T-helper 17 cell (primary cell): ENCODE results near the gene AQP2. TPM values are rescaled to one million over a fixed set of nuclear protein-coding genes. Genes with fewer than 3 reads are reported as not detected.

Experiments
- ATAC-seq: fragments of 150-1000 bp; cut with Tn5 transposase; 2 replicates; pipeline ENCODE4 v1.10.0; 2021; ENCODE audit warnings: mild to moderate bottlenecking, moderate library complexity
- DNase-seq, 3 donors: peaks; one replicate each; pipeline versions ENCODE4 v3.0.0 to v3.0.0-alpha.2; 2020 to 2021
- H3K9me3 ChIP-seq: one replicate; pipeline ENCODE4 v1.7.0; 2013; ENCODE audit warnings: low read length, mild to moderate bottlenecking; ENCODE audit not compliant: control insufficient read depth, poor library complexity, severe bottlenecking
- H3K27ac Mint-ChIP-seq: one replicate; pipeline ENCODE4 v1.8.0; 2022; ENCODE audit warnings: mild to moderate bottlenecking, moderate library complexity, mixed read lengths
- H3K27me3 Mint-ChIP-seq: one replicate; pipeline ENCODE4 v1.8.0; 2022; ENCODE audit warnings: mixed read lengths
- H3K36me3 Mint-ChIP-seq: one replicate; pipeline ENCODE4 v1.8.0; 2022; ENCODE audit warnings: low read depth, mixed read lengths
- H3K4me1 Mint-ChIP-seq: one replicate; pipeline ENCODE4 v1.8.0; 2022; ENCODE audit warnings: mild to moderate bottlenecking, mixed read lengths
- H3K4me3 Mint-ChIP-seq: one replicate; pipeline ENCODE4 v1.8.0; 2022; ENCODE audit warnings: mild to moderate bottlenecking, moderate library complexity, mixed read lengths
- total RNA-seq, 4 donors: library from RNA in 2 of 4; stranded (reverse) in 2 of 4; gene quantifications; one replicate each; pipeline ENCODE4 v1.2.3 and lab custom pipeline; 2022 to 2026

Gene AQP2
- total RNA-seq, 2 donors from 2014 or later: not detected

DNA sequence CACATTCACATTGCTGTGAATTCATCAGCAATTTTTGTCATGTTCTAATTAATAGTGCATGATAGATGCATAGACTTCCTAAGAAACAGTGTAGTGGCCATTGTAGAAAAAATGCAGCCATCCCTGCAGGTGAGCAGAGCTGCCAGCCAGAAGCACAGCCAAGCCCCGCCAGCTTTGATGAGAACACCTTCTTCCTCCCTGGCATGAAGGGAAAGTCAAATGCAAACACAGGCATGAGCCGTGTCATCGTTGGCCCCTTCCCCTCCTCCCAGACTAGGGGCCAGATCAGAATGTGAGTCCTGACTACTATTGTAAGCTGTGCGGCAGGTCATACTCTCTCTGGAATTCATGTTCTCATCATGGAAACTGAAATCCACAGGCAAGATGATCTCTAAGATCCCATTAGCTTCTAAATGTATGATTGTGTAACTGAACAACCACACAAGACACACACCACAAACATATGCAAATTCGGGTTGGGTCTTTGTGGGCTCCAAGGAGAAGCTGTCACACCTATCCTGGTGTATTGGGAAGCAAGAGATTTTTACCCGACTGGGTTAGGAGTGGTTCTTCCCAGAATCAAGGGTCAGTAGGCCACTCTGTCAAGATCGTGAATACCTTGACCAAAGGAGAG is 2.8 kb upstream of the AQP2 start:
- no peak for ATAC-seq
- Mint-ChIP-seq H3K36me3 (no peaks in the 10 kb centered on the region), H3K4me3 (no peak overlapping the region), H3K4me1 (peaks cover 26% of the 10 kb centered on the region), H3K27me3 (peaks cover 20% of the 10 kb centered on the region), H3K27ac (no peak overlapping the region)
- no peaks in the 10 kb centered on the region for H3K9me3 ChIP-seq
- DNase-seq: no peak

- ATAC-seq (no peak), DNase-seq (no peak)
- H3K27me3 Mint-ChIP-seq: peaks cover 34% of the 10 kb centered on the region
- no peaks in the 10 kb centered on the region for H3K9me3 ChIP-seq
- peaks cover 14% of the 10 kb centered on the region for H3K4me1 Mint-ChIP-seq
- H3K27ac Mint-ChIP-seq: no peak overlapping the region
- no peak overlapping the region for H3K4me3 Mint-ChIP-seq
- H3K36me3 Mint-ChIP-seq: no peaks in the 10 kb centered on the region
Measured at GRCh38 chr12:49948866-49949845, 1.4 kb upstream of the AQP2 start.

DNA sequence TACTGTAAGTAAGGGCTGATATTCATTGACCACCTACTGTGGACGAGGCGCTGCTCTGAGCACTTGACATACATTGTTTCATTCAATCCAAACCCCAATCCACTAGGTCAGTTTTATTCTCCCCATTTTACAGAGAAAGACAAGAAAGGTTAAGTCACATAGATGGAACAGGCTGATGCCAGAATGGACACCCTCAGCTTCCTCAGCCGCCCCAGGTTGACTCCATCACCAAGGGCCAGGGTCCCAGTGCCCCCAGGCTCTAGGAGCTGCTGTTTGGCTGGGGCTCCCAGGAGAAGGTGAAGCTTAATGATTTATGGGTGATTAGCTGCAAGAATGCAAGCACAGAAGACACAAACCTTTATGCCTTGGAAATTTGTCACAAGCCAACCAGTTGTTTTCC is 671 bp upstream of the AQP2 start:
- no peak overlapping the region for H3K4me3 Mint-ChIP-seq
- H3K27me3 Mint-ChIP-seq: peaks cover 41% of the 10 kb centered on the region
- no peak for DNase-seq
- no peak for ATAC-seq
- peaks cover 9% of the 10 kb centered on the region for H3K4me1 Mint-ChIP-seq
- H3K27ac Mint-ChIP-seq: peak overlapping the region; percentile 63
- no peaks in the 10 kb centered on the region for H3K36me3 Mint-ChIP-seq
- no peaks in the 10 kb centered on the region for H3K9me3 ChIP-seq

DNA sequence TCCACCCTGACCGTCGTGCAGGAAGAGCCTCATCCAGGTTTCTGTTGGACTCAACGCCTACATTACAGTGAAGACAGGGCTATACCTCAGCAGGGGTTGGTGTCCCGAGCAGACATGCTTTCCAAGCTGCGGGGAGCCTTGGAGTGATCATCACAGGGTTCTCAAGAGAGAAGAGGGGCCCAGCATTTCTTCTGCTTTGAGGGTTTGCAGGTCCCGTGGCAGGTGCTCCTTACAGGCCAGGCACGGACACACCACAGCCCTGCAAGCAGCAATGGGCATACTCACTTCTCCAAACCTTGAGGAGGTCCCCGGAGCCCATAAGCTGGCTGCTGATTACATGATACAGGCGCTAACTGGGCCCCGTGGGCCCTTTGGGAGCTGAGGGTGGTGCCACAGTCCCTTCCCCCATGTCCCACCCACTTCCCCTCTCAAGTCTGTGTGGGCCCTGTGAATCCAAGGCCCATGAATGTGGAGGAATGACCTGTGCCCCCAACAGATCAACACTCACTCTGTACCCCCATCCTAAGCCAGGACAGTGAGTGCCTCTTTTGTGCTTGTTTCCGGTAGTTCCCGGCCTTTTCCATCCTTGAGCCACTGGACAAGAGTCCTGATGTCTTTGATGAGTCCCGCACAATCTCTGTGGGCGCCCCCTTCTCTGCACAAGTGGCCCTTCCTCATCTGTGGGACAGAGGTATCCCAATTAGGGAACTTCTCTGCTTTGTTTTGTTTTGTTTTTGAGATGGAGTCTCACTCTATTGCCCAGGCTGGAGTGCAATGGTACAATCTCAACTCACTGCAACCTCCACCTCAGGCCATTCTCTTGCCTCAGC is 1.1 kb downstream of the AQP2 start:
- peaks cover 51% of the 10 kb centered on the region for H3K27me3 Mint-ChIP-seq

DNA sequence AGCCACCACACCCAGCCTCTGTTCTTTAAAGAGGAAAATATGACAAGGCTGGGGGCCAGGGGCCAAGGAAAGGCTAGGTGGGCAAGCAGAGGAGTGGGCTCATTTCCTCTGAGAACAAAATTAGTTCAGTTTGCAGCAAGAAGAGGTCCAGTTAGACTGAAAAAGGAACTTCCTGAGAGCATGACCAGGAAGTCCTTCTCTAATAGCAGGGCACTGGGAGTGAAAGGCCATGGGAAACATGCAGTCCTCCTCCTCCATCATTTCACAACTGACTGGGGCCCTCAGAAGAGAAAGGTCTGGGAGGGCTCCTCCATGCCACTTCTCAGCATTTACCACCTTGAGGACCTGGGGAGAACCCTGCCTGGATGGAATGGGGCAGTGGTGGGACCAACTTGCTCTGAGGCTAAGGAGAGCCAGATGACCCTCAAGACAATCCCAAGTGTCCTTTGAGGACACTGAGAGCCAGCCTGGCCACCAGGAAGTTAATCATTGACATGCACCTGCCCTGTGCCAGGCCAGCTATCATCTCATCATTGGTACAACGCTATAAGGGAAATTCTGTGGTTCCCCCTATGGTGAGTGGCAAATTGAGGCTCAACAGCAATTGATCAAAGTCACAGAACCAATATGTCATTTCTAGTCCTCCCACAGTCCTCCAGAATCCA is 2.0 kb downstream of the AQP2 start:
- Mint-ChIP-seq H3K4me1 (no peaks in the 10 kb centered on the region), H3K27ac (peak overlapping the region; percentile 54), H3K36me3 (peaks cover 5% of the 10 kb centered on the region), H3K4me3 (no peak overlapping the region), H3K27me3 (peaks cover 60% of the 10 kb centered on the region)
- ATAC-seq (no peak), DNase-seq (no peak)
- H3K9me3 ChIP-seq: no peaks in the 10 kb centered on the region

More for the DNA sequence above, 1.1 kb downstream of the AQP2 start:
- H3K4me3 Mint-ChIP-seq: no peak overlapping the region
- H3K27ac Mint-ChIP-seq: peak overlapping the region; percentile 54
- H3K9me3 ChIP-seq: no peaks in the 10 kb centered on the region
- H3K36me3 Mint-ChIP-seq: peaks cover 1% of the 10 kb centered on the region
- ATAC-seq: no peak
- no peaks in the 10 kb centered on the region for H3K4me1 Mint-ChIP-seq
- no peak for DNase-seq

- H3K9me3 ChIP-seq: no peaks in the 10 kb centered on the region
- H3K4me3 Mint-ChIP-seq: no peak overlapping the region
- DNase-seq (no peak), ATAC-seq (no peak)
- H3K27me3 Mint-ChIP-seq: peaks cover 66% of the 10 kb centered on the region
- no peaks in the 10 kb centered on the region for H3K4me1 Mint-ChIP-seq
- no peak overlapping the region for H3K27ac Mint-ChIP-seq
- peaks cover 5% of the 10 kb centered on the region for H3K36me3 Mint-ChIP-seq
Measured at GRCh38 chr12:49953151-49953550, 2.6 kb downstream of the AQP2 start.

DNA sequence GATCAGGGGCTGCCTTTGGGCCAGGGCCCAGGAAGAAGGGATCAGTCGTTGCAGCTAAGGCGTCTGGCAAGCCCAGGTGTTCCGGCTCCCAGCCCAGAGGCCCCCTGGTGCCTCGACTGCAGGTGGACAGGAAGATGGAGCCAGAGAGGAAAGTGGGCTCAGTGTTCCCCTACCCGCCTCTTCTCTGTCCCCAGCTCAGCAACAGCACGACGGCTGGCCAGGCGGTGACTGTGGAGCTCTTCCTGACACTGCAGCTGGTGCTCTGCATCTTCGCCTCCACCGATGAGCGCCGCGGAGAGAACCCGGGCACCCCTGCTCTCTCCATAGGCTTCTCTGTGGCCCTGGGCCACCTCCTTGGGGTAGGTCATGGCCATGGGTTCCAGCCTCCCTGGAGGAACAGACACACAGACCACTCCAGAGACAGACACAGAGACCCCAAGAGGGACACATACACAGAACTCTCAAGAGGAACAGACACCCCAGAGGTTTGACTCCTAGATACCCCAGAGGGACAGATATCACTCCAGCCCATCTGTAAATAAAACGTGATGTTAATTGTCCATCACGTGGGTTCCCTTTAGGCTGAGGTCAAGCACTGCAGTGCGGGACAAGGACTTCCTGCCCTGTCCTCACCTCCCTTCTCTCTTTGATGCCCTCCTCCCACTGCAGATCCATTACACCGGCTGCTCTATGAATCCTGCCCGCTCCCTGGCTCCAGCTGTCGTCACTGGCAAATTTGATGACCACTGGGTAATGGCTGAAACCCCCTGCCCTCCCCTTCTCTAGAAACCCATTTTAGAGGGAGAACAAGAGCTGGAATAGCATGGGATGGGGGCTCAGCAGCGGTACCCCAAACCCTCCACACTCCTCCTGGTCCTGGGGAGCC is 3.7 kb downstream of the AQP2 start:
- no peaks in the 10 kb centered on the region for H3K9me3 ChIP-seq
- Mint-ChIP-seq H3K27ac (no peak overlapping the region), H3K36me3 (peaks cover 7% of the 10 kb centered on the region), H3K4me1 (no peaks in the 10 kb centered on the region), H3K27me3 (peaks cover 70% of the 10 kb centered on the region), H3K4me3 (no peak overlapping the region)
- ATAC-seq (no peak), DNase-seq (no peak)

- Mint-ChIP-seq H3K4me3 (no peak overlapping the region), H3K4me1 (peaks cover 2% of the 10 kb centered on the region), H3K27ac (no peak overlapping the region), H3K36me3 (peaks cover 7% of the 10 kb centered on the region), H3K27me3 (peaks cover 74% of the 10 kb centered on the region)
- DNase-seq (no peak), ATAC-seq (no peak)
- H3K9me3 ChIP-seq: no peaks in the 10 kb centered on the region
Measured at GRCh38 chr12:49954863-49955830, 4.6 kb downstream of the AQP2 start.

- no peak for ATAC-seq
- peaks cover 13% of the 10 kb centered on the region for H3K36me3 Mint-ChIP-seq
Measured at GRCh38 chr12:49955899-49956662, 5.5 kb downstream of the AQP2 start.

DNA sequence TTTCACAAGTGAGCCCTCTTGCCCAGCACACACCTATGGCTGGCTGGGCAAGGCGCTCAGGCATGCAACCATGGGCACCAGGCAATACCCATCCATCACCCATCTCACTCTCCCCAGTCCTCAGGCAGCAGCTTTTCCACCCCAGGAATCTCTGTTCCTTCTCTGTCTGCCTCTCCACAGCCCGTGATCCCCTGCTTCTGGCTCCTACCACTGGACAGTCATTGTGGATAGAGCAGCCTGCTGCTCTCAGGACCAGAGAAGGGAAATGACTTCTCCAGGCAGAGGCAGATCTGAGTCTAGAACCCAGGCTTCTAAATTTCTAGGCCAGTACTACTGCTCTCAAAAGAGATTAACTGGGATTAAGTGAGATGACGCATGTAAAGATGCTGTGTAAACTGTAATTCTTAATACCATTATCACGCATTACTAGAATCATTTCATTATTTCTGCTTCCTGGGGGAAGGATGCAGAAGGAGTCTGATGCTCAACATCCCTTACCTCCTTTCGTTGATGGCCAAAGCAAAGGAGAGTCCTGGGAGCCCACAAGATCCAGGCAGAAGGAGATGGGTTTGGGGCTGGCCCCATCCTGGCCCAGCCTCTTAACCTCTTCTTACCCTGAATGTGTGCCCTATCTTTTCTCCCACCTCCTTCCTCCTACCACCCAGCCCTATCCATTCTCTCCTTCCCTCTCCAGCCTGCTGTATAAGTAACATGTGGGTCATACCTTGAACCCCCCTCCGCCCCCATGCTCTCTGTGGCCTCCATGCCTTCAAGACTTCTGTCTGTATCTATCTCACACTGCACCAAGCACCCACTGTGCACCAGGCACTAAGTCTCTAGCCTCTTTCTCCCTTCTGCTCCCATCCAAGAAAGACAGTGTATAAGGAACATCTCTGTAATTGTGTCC is 6.4 kb downstream of the AQP2 start:
- no peak overlapping the region for H3K4me3 Mint-ChIP-seq
- ATAC-seq: no peak
- H3K36me3 Mint-ChIP-seq: peaks cover 13% of the 10 kb centered on the region
- DNase-seq: no peak
- H3K27me3 Mint-ChIP-seq: peaks cover 74% of the 10 kb centered on the region
- H3K27ac Mint-ChIP-seq: no peak overlapping the region
- H3K9me3 ChIP-seq: no peaks in the 10 kb centered on the region
- H3K4me1 Mint-ChIP-seq: peaks cover 9% of the 10 kb centered on the region

More at GRCh38 chr12:49955899-49956662, 5.5 kb downstream of the AQP2 start:
- H3K27me3 Mint-ChIP-seq: peaks cover 74% of the 10 kb centered on the region
- no peaks in the 10 kb centered on the region for H3K9me3 ChIP-seq
- DNase-seq: no peak
- no peak overlapping the region for H3K4me3 Mint-ChIP-seq
- peaks cover 9% of the 10 kb centered on the region for H3K4me1 Mint-ChIP-seq
- H3K27ac Mint-ChIP-seq: no peak overlapping the region
